Natural killer cell (primary cell): ENCODE results near the gene CLEC20A. TPM values are rescaled to one million over a fixed set of nuclear protein-coding genes. Genes with fewer than 3 reads are reported as not detected.

Experiments used
- ATAC-seq, 3 donors: fragments of 150-1000 bp in 2 of 3; fragments of 200-7000 bp in 1 of 3; cut with Tn5 transposase; 1 replicate in 1 of 3; 2 replicates in 2 of 3; pipeline ENCODE4 v1.10.0; 2021; ENCODE audit warnings: mild to moderate bottlenecking in 2 of 3, moderate library complexity in 2 of 3
- DNase-seq, 2 donors: peaks; one replicate each; pipeline versions ENCODE4 v3.0.0 to v3.0.0-alpha.2; 2013 to 2021; ENCODE audit warnings: mixed read lengths in 1 of 2
- H3K27ac ChIP-seq: one replicate; pipeline ENCODE4 v1.5.1; 2013; ENCODE audit warnings: mild to moderate bottlenecking, low read length
- H3K27me3 ChIP-seq: one replicate; pipeline ENCODE4 v1.6.1; 2013; ENCODE audit warnings: low read length; ENCODE audit not compliant: control insufficient read depth, insufficient read depth
- H3K36me3 ChIP-seq: one replicate; pipeline ENCODE4 v1.6.1; 2013; ENCODE audit warnings: low read length; ENCODE audit not compliant: control insufficient read depth, insufficient read depth
- H3K4me1 ChIP-seq: one replicate; pipeline ENCODE4 v1.6.1; 2013; ENCODE audit warnings: low read length; ENCODE audit not compliant: control insufficient read depth, insufficient read depth
- H3K4me3 ChIP-seq: one replicate; pipeline ENCODE4 v1.5.1; 2013; ENCODE audit warnings: low read length
- H3K9me3 ChIP-seq: one replicate; pipeline ENCODE4 v1.6.1; 2013; ENCODE audit warnings: low read length; ENCODE audit not compliant: control insufficient read depth, insufficient read depth
- H3K27ac Mint-ChIP-seq, 2 donors: one replicate each; pipeline ENCODE4 v1.8.0; 2022; ENCODE audit warnings: mild to moderate bottlenecking in 2 of 2, mixed read lengths in 2 of 2, moderate library complexity in 1 of 2
- H3K27me3 Mint-ChIP-seq, 2 donors: one replicate each; pipeline ENCODE4 v1.8.0; 2022; ENCODE audit warnings: low read depth in 2 of 2, mixed read lengths in 2 of 2
- H3K36me3 Mint-ChIP-seq: one replicate; pipeline ENCODE4 v1.8.0; 2022; ENCODE audit warnings: mixed read lengths
- H3K4me1 Mint-ChIP-seq, 2 donors: one replicate each; pipeline ENCODE4 v1.8.0; 2022; ENCODE audit warnings: mixed read lengths in 2 of 2
- H3K4me3 Mint-ChIP-seq: one replicate; pipeline ENCODE4 v1.8.0; 2022; ENCODE audit warnings: mild to moderate bottlenecking, moderate library complexity, mixed read lengths
- H3K9me3 Mint-ChIP-seq, 2 donors: one replicate each; pipeline ENCODE4 v1.8.0; 2022; ENCODE audit warnings: mixed read lengths in 2 of 2
- WGBS: methylation state at CpG from one replicate; pipeline ENCODE4 v1.1.7; 2013; ENCODE audit warnings: missing lambda C conversion rate; ENCODE audit not compliant: insufficient coverage; 5-methylcytosine and 5-hydroxymethylcytosine counted together
- intact Hi-C: fragments of 100-400 bp; cut with micrococcal nuclease; formaldehyde crosslinking; loops from one replicate; pipeline ENCODE4 v1.14.2; 2022
- total RNA-seq, 4 donors: library from RNA; stranded (reverse); fragments of 120-200 nt in 1 of 4; gene quantifications; one replicate each; pipeline versions ENCODE4 v1.2.3 to v1.2.4, GENCODE V29; 2013 to 2022
- TF ChIP-seq, protein P1 (sequence below): fragments of 200-600 bp; IDR thresholded peaks from one replicate; pipeline ENCODE4 v1.8.0; 2022; ENCODE audit warnings: antibody characterized with exemption

CLEC20A gene
- total RNA-seq, 3 donors from 2014 or later (not counting 1 experiment from before 2014, with no cell fraction given) = not detected

DNA sequence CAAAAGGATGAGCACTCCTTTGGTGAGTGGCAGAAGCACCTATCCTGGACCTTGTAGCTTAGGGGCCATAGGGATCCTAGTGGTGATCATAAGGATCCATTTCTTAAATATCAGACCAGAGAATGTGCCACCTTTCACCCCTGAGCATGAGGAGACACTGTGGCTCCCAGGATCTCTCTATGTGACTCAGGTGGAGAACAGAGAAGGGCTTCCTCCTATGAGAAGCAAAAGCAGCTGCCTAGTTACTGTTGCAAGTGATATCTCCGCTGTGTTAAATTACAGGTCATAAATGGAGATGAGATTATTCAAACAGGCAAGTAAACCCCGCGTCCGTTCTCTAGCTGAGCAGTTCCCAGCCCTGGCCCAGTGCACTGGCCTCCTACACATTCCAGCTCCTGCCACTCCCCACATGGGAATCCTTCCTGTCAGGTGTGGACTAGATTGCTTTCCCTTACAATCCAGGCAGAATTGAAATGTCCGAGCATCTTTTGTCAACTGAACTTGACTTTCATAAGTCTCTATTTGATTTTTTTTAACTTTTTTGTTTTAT is 26.3 kb downstream of the CLEC20A start:
- WGBS = 97% methylated on average over 5 of the region's 5 CpGs
- no peak overlapping the region for H3K4me3 ChIP-seq
- no peak overlapping the region for H3K27ac Mint-ChIP-seq
- TF ChIP-seq, protein P1, sequence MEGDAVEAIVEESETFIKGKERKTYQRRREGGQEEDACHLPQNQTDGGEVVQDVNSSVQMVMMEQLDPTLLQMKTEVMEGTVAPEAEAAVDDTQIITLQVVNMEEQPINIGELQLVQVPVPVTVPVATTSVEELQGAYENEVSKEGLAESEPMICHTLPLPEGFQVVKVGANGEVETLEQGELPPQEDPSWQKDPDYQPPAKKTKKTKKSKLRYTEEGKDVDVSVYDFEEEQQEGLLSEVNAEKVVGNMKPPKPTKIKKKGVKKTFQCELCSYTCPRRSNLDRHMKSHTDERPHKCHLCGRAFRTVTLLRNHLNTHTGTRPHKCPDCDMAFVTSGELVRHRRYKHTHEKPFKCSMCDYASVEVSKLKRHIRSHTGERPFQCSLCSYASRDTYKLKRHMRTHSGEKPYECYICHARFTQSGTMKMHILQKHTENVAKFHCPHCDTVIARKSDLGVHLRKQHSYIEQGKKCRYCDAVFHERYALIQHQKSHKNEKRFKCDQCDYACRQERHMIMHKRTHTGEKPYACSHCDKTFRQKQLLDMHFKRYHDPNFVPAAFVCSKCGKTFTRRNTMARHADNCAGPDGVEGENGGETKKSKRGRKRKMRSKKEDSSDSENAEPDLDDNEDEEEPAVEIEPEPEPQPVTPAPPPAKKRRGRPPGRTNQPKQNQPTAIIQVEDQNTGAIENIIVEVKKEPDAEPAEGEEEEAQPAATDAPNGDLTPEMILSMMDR = no peak
- H3K36me3 ChIP-seq = no peaks in the 10 kb centered on the region
- no peaks in the 10 kb centered on the region for H3K4me1 Mint-ChIP-seq
- no peaks in the 10 kb centered on the region for H3K36me3 Mint-ChIP-seq
- H3K4me1 ChIP-seq = no peaks in the 10 kb centered on the region
- H3K27ac ChIP-seq = no peak overlapping the region
- no peaks in the 10 kb centered on the region for H3K9me3 ChIP-seq
- intact Hi-C loops = no loop called here
- H3K27me3 Mint-ChIP-seq = peaks cover 9 to 15% of the 10 kb centered on the region in 2 donors
- no peak overlapping the region for H3K4me3 Mint-ChIP-seq
- DNase-seq (no peak), ATAC-seq (no peak)
- no peaks in the 10 kb centered on the region for H3K9me3 Mint-ChIP-seq
- H3K27me3 ChIP-seq = no peaks in the 10 kb centered on the region

DNA sequence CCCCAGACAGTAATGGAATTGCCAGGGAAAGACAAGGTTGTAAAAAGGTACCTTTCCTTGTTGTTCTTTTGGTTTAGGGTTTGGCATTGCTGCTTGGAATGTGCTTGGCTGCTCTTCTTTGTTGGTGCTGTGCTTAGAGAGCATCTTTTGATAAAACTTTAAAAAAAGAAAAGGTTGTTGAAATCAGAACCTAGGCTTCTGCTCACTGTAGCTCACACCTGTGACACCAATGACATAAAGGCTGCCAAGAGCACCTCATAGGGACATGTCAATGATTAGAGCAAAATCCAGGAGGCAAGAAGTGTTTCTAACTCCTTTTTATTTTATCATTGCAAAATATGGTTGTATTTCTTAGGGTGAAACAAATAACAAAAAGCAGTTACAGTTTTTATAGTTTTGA is 28.9 kb downstream of the CLEC20A start:
- Histone ChIP-seq H3K36me3 (no peaks in the 10 kb centered on the region), H3K4me3 (no peak overlapping the region), H3K27me3 (no peaks in the 10 kb centered on the region), H3K4me1 (no peaks in the 10 kb centered on the region), H3K27ac (no peak overlapping the region), H3K9me3 (no peaks in the 10 kb centered on the region)
- Mint-ChIP-seq H3K4me1 (no peaks in the 10 kb centered on the region), H3K4me3 (no peak overlapping the region), H3K36me3 (no peaks in the 10 kb centered on the region), H3K27ac (no peak overlapping the region), H3K9me3 (no peaks in the 10 kb centered on the region), H3K27me3 (peaks cover 5 to 17% of the 10 kb centered on the region in 2 donors)
- intact Hi-C loops = no loop called here
- TF ChIP-seq, protein P1 = no peak
- ATAC-seq (no peak), DNase-seq (no peak)

DNA sequence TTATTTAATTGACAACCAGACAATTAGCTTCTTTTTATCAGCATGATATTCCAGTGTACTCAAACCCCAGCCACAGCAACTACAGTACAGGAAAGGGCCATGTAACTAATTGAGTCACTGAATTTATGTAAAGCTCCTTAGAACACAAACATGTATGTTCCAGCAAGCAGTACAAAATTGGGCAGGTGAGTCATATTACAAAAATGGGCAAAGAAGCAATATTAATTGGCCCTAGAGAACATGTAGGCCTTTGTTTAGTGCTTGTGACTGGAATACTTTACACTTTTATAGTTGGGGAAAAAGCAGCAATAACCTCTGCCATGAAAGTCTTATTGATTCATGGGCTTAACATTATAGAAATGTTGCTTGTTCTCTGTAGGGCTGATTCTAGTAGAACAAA is 31.8 kb downstream of the CLEC20A start:
- Histone ChIP-seq H3K4me1 (no peaks in the 10 kb centered on the region), H3K36me3 (no peaks in the 10 kb centered on the region), H3K27me3 (no peaks in the 10 kb centered on the region), H3K27ac (no peak overlapping the region), H3K4me3 (no peak overlapping the region), H3K9me3 (no peaks in the 10 kb centered on the region)
- DNase-seq = no peak
- Mint-ChIP-seq H3K36me3 (no peaks in the 10 kb centered on the region), H3K27me3 (peaks cover 2 to 17% of the 10 kb centered on the region in 2 donors), H3K4me1 (no peaks in the 10 kb centered on the region), H3K27ac (no peak overlapping the region), H3K9me3 (no peaks in the 10 kb centered on the region), H3K4me3 (no peak overlapping the region)
- TF ChIP-seq, protein P1 = no peak
- intact Hi-C loops = no loop called here
- ATAC-seq = no peak

GRCh38 chr1:178464566-178464965 is 32.2 kb downstream of the CLEC20A start:
- Histone ChIP-seq H3K4me3 (no peak overlapping the region), H3K9me3 (no peaks in the 10 kb centered on the region), H3K27me3 (no peaks in the 10 kb centered on the region), H3K36me3 (no peaks in the 10 kb centered on the region), H3K27ac (no peak overlapping the region), H3K4me1 (no peaks in the 10 kb centered on the region)
- no peak for ATAC-seq
- Mint-ChIP-seq H3K4me3 (no peak overlapping the region), H3K27ac (no peak overlapping the region), H3K27me3 (peaks cover 2 to 17% of the 10 kb centered on the region in 2 donors), H3K4me1 (no peaks in the 10 kb centered on the region), H3K36me3 (no peaks in the 10 kb centered on the region), H3K9me3 (no peaks in the 10 kb centered on the region)
- TF ChIP-seq, protein P1 = no peak
- intact Hi-C loops = no loop called here
- no peak for DNase-seq
